Epithelial cell of proximal tubule (primary cell): Measurements from ENCODE around the gene PHACTR2. TPM values are rescaled to one million over a fixed set of nuclear protein-coding genes. Genes with fewer than 3 reads are reported as not detected.

ENCODE experiments used
- DNase-seq: peaks from one replicate; pipeline ENCODE4 v3.0.0-alpha.2; 2011; ENCODE audit warnings: low read depth
- H3K4me3 ChIP-seq: 2 replicates; pipeline ENCODE4 v1.5.1; 2011; ENCODE audit warnings: low read depth, mild to moderate bottlenecking, low read length
- CTCF ChIP-seq: conservative IDR thresholded peaks from 2 replicates; pipeline ENCODE4 v1.5.1; 2012; ENCODE audit warnings: low read depth, mild to moderate bottlenecking, low read length
- total RNA-seq: library from RNA; depleted of rRNA; stranded (reverse); fragments of >200 nt; gene quantifications from 2 replicates; pipeline ENCODE4 v1.2.3, GENCODE V29; 2015

PHACTR2 gene
- total RNA-seq, 1 donor from 2014 or later: 13.8 TPM

- no peak for TF ChIP-seq CTCF
- DNase-seq: no peak
- no peak overlapping the region for H3K4me3 ChIP-seq
These were observed 76.4 kb downstream of the PHACTR2 start for GRCh38 chr6:143754204-143754603.

DNA sequence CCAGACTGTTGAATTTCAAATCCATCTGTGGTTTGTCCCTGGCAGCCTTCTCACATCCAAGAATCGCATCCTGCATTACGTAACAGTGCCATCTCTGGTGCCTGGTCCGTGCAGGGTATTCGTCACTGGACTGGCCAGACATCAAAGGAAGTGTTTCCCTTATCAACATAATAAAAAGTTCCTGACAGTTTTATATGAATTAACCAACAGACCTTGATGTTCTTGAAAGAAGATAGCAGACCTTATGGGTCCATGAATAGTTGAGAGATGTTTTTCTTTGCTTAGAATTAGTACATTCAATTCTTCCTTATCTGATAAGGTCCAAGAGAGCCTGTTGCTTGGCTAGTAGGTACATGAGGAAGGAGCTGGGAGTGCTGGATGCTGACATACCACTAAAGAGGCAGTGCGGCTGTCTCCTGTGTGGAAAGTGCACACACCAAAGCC lies 77.6 kb downstream of the PHACTR2 start:
- no peak for TF ChIP-seq CTCF
- DNase-seq: no peak
- H3K4me3 ChIP-seq: no peak overlapping the region

DNA sequence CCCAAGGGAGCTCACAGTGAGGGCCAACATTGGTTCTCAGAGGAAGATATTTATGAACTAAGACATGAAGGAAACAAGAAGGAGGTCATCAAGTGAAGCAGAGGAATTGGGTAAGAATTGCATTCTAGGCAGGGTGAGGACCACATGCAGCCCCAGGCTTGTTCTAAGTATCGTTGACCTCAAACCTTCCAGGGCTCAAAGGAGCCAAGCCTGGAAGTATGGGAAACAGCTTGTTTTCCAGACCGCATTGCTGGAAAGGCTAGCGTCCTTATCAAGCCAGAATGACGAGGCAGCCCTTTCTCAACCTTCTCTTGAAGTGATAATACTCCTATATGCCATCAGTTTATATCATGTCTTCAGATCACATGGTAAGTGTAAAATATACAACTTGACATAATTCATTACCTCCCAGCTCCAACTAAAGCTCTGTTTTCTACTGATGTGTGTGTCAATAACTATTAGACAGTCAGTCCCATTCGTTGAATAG lies 79.6 kb downstream of the PHACTR2 start:
- DNase-seq: no peak
- no peak for TF ChIP-seq CTCF
- H3K4me3 ChIP-seq: no peak overlapping the region

DNA sequence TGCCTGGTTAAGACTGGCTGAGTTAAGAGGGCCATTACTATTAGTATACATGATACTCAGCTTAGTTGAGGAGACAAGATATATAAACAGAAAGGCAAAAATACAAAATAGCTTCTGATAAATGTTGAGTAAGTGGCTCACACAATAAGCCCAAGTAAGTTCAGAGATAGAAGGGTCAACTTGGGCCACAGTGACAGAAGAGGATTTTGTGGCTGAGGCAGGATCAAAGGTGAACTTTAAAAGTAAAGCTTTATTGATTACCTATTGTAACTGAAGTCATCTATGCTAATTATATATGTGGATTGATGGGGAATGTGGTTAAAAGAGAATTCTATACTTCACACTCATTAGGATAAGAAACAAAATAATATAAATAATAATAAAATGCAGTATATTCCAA lies 80.8 kb downstream of the PHACTR2 start:
- no peak for DNase-seq
- no peak for TF ChIP-seq CTCF
- H3K4me3 ChIP-seq: no peak overlapping the region

GRCh38 chr6:143759666-143760065 lies 81.9 kb downstream of the PHACTR2 start:
- no peak for TF ChIP-seq CTCF
- no peak for DNase-seq
- no peak overlapping the region for H3K4me3 ChIP-seq

DNA sequence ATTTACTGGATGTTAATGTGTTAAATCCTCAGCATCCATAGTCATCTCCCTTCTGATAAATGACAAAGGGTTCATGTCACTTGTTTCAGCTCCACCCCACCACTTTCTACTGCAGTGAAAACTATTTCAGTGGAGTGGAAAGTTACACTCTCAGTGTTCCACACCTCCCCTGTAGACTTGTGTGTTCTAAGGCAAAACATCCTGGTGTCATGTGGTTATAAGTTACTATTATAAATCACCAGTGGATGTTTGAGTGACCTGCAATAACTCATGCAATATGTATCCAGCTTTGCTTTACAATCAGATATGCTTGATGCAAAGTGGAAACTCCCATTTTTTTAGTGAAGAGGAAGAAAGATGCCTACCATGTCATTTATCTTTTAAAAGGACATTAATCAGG lies 83.3 kb downstream of the PHACTR2 start:
- no peak overlapping the region for H3K4me3 ChIP-seq
- no peak for TF ChIP-seq CTCF
- no peak for DNase-seq

- no peak for DNase-seq
- no peak for TF ChIP-seq CTCF
- H3K4me3 ChIP-seq: no peak overlapping the region
These were observed 84.4 kb downstream of the PHACTR2 start for GRCh38 chr6:143762126-143762525.
